NCI-H345 treated with DMSO at 0.1 percent for 48 hours (cell line): ENCODE data around the gene ZCCHC4.
A peak's percentile ranks its signal among the peaks of the same experiment; 100 is the strongest.

Experiments
- DNase-seq: peaks from one replicate; lab custom pipeline; 2025; ENCODE audit not compliant: unreplicated experiment; lab: John Stamatoyannopoulos, UW

ZCCHC4 gene

GRCh38 chr4:25312496-25313200 lies at the start of gene ZCCHC4:
Gene ZCCHC4 (plus strand): TSS chr4:25312774. CDS start chr4:25312810, 36 bp downstream.
- peak; percentile 43 for DNase-seq

GRCh38 chr4:25271866-25272265 lies 40.7 kb upstream of the ZCCHC4 start:
- no peak for DNase-seq

GRCh38 chr4:25280210-25280609 lies 32.4 kb upstream of the ZCCHC4 start:
- DNase-seq: no peak

- no peak for DNase-seq
Measured at GRCh38 chr4:25283948-25284347, 28.6 kb upstream of the ZCCHC4 start.

- DNase-seq: no peak
Measured at GRCh38 chr4:25284466-25284865, 28.1 kb upstream of the ZCCHC4 start.

- no peak for DNase-seq
Measured at GRCh38 chr4:25290490-25291067, 22.0 kb upstream of the ZCCHC4 start.

GRCh38 chr4:25291158-25291733 lies 21.3 kb upstream of the ZCCHC4 start:
- no peak for DNase-seq

GRCh38 chr4:25297528-25298242 lies 14.9 kb upstream of the ZCCHC4 start:
- DNase-seq: no peak

- no peak for DNase-seq
Measured at GRCh38 chr4:25299476-25300203, 12.9 kb upstream of the ZCCHC4 start.

- DNase-seq: no peak
Measured at GRCh38 chr4:25301471-25301870, 11.1 kb upstream of the ZCCHC4 start.

GRCh38 chr4:25302626-25303025 lies 9.9 kb upstream of the ZCCHC4 start:
- no peak for DNase-seq

- DNase-seq: no peak
Measured at GRCh38 chr4:25303578-25303977, 9.0 kb upstream of the ZCCHC4 start.

- DNase-seq: no peak
Measured at GRCh38 chr4:25306518-25307057, 6.0 kb upstream of the ZCCHC4 start.

- no peak for DNase-seq
Measured at GRCh38 chr4:25307596-25307995, 5.0 kb upstream of the ZCCHC4 start.

- DNase-seq: no peak
Measured at GRCh38 chr4:25308306-25308705, 4.3 kb upstream of the ZCCHC4 start.

GRCh38 chr4:25308761-25309160 lies 3.8 kb upstream of the ZCCHC4 start:
- no peak for DNase-seq

GRCh38 chr4:25310066-25310802 lies 2.3 kb upstream of the ZCCHC4 start:
- DNase-seq: no peak

- DNase-seq: no peak
Measured at GRCh38 chr4:25310803-25311166, 1.8 kb upstream of the ZCCHC4 start.

GRCh38 chr4:25313201-25313895 lies 774 bp downstream of the ZCCHC4 start:
- no peak for DNase-seq

- DNase-seq: no peak
Measured at GRCh38 chr4:25320336-25320735, 7.8 kb downstream of the ZCCHC4 start.
